HEK293 (cell line): ENCODE measurements around the gene IMP3.
A peak's percentile ranks its signal among the peaks of the same experiment; 100 is the strongest.

Experiments
- EGR2 ChIP-seq: fragments of 450-650 bp; formaldehyde crosslinking; IDR thresholded peaks from 2 replicates; pipeline ENCODE4 v1.5.1; 2016; ENCODE audit warnings: low read depth, missing biosample characterization, missing genetic modification characterization
- GLIS1 ChIP-seq: fragments of 450-650 bp; formaldehyde crosslinking; IDR thresholded peaks from 2 replicates; pipeline ENCODE4 v1.5.1; 2016; ENCODE audit warnings: missing biosample characterization, missing genetic modification characterization
- HOXA7 ChIP-seq: sonication (generic); formaldehyde crosslinking; IDR thresholded peaks from 2 replicates; pipeline ENCODE4 v1.8.1; 2022; ENCODE audit warnings: missing genetic modification reagents, borderline replicate concordance
- HOXC10 ChIP-seq: sonication (generic); formaldehyde crosslinking; IDR thresholded peaks from 2 replicates; pipeline ENCODE4 v1.8.1; 2023; ENCODE audit warnings: mild to moderate bottlenecking, missing genetic modification reagents
- KLF7 ChIP-seq: fragments of 450-650 bp; formaldehyde crosslinking; IDR thresholded peaks from 2 replicates; pipeline ENCODE4 v1.5.1; 2016; ENCODE audit warnings: missing biosample characterization, missing genetic modification characterization, borderline replicate concordance
- MYNN ChIP-seq: fragments of 450-650 bp; formaldehyde crosslinking; IDR thresholded peaks from 2 replicates; pipeline ENCODE4 v1.5.1; 2016; ENCODE audit warnings: missing biosample characterization, missing genetic modification characterization, borderline replicate concordance
- MZF1 ChIP-seq: fragments of 450-650 bp; formaldehyde crosslinking; IDR thresholded peaks from 2 replicates; pipeline ENCODE4 v1.5.1; 2017; ENCODE audit warnings: missing biosample characterization, missing genetic modification characterization, borderline replicate concordance
- ZBTB21 ChIP-seq: fragments of 450-650 bp; formaldehyde crosslinking; IDR thresholded peaks from 2 replicates; pipeline ENCODE4 v1.5.1; 2017; ENCODE audit warnings: missing biosample characterization, missing genetic modification characterization
- ZBTB48 ChIP-seq: fragments of 450-650 bp; formaldehyde crosslinking; IDR thresholded peaks from 2 replicates; pipeline ENCODE4 v1.5.1; 2016; ENCODE audit warnings: missing biosample characterization, missing genetic modification characterization
- ZFP41 ChIP-seq: fragments of 450-650 bp; formaldehyde crosslinking; IDR thresholded peaks from 2 replicates; pipeline ENCODE4 v1.5.1; 2016; ENCODE audit warnings: missing biosample characterization, missing genetic modification characterization, borderline replicate concordance
- ZNF121 ChIP-seq: fragments of 450-650 bp; formaldehyde crosslinking; IDR thresholded peaks from 2 replicates; pipeline ENCODE4 v1.5.1; 2016; ENCODE audit warnings: missing biosample characterization, missing genetic modification characterization
- ZNF132 ChIP-seq: fragments of 450-650 bp; formaldehyde crosslinking; IDR thresholded peaks from 2 replicates; pipeline ENCODE4 v1.5.1; 2017; ENCODE audit warnings: missing biosample characterization, missing genetic modification characterization, borderline replicate concordance
- ZNF138 ChIP-seq: fragments of 450-650 bp; formaldehyde crosslinking; IDR thresholded peaks from 2 replicates; pipeline ENCODE4 v1.5.1; 2016; ENCODE audit warnings: missing biosample characterization, missing genetic modification characterization, borderline replicate concordance
- ZNF140 ChIP-seq: fragments of 450-650 bp; formaldehyde crosslinking; IDR thresholded peaks from 2 replicates; pipeline ENCODE4 v1.5.1; 2016; ENCODE audit warnings: missing biosample characterization, missing genetic modification characterization
- ZNF174 ChIP-seq: fragments of 450-650 bp; formaldehyde crosslinking; IDR thresholded peaks from 2 replicates; pipeline ENCODE4 v1.5.0; 2017; ENCODE audit warnings: missing biosample characterization, mild to moderate bottlenecking, missing genetic modification characterization
- ZNF211 ChIP-seq: fragments of 450-650 bp; formaldehyde crosslinking; IDR thresholded peaks from 2 replicates; pipeline ENCODE4 v1.5.1; 2016; ENCODE audit warnings: low read depth, missing biosample characterization, missing genetic modification characterization
- ZNF239 ChIP-seq: fragments of 450-650 bp; formaldehyde crosslinking; IDR thresholded peaks from 2 replicates; pipeline ENCODE4 v1.5.1; 2016; ENCODE audit warnings: missing biosample characterization, missing genetic modification characterization
- ZNF292 ChIP-seq: fragments of 450-650 bp; formaldehyde crosslinking; IDR thresholded peaks from 2 replicates; pipeline ENCODE4 v1.5.1; 2016; ENCODE audit warnings: low read depth, missing biosample characterization, missing genetic modification characterization, borderline replicate concordance
- ZNF404 ChIP-seq: fragments of 450-650 bp; formaldehyde crosslinking; IDR thresholded peaks from 2 replicates; pipeline ENCODE4 v1.5.1; 2017; ENCODE audit warnings: missing biosample characterization, missing genetic modification characterization
- ZNF529 ChIP-seq: fragments of 450-650 bp; formaldehyde crosslinking; IDR thresholded peaks from 2 replicates; pipeline ENCODE4 v1.5.1; 2017; ENCODE audit warnings: missing genetic modification characterization, missing biosample characterization; ENCODE audit not compliant: insufficient replicate concordance
- ZNF548 ChIP-seq: fragments of 450-650 bp; formaldehyde crosslinking; IDR thresholded peaks from 2 replicates; pipeline ENCODE4 v1.5.1; 2016; ENCODE audit warnings: missing biosample characterization, missing genetic modification characterization
- ZNF600 ChIP-seq: fragments of 450-650 bp; formaldehyde crosslinking; IDR thresholded peaks from 2 replicates; pipeline ENCODE4 v1.5.1; 2016; ENCODE audit warnings: missing biosample characterization, missing genetic modification characterization
- ZNF624 ChIP-seq: fragments of 450-650 bp; formaldehyde crosslinking; IDR thresholded peaks from 2 replicates; pipeline ENCODE4 v1.5.1; 2017; ENCODE audit warnings: missing biosample characterization, missing genetic modification characterization
- ZNF660 ChIP-seq: fragments of 450-650 bp; IDR thresholded peaks from 2 replicates; pipeline ENCODE4 v1.5.1; 2018; ENCODE audit warnings: missing biosample characterization, mild to moderate bottlenecking, missing genetic modification characterization
- ZNF664 ChIP-seq: fragments of 450-650 bp; formaldehyde crosslinking; IDR thresholded peaks from 2 replicates; pipeline ENCODE4 v1.5.1; 2016; ENCODE audit warnings: missing biosample characterization, missing genetic modification characterization
- ZNF670 ChIP-seq: fragments of 450-650 bp; formaldehyde crosslinking; IDR thresholded peaks from 2 replicates; pipeline ENCODE4 v1.5.1; 2016; ENCODE audit warnings: missing biosample characterization, missing genetic modification characterization, low read depth
- ZNF707 ChIP-seq: fragments of 450-650 bp; formaldehyde crosslinking; IDR thresholded peaks from 2 replicates; pipeline ENCODE4 v1.5.1; 2016; ENCODE audit warnings: missing biosample characterization, missing genetic modification characterization
- ZNF76 ChIP-seq: fragments of 450-650 bp; formaldehyde crosslinking; IDR thresholded peaks from 2 replicates; pipeline ENCODE4; 2016; ENCODE audit warnings: low read depth, missing biosample characterization, missing genetic modification characterization, borderline replicate concordance
- ZSCAN30 ChIP-seq: fragments of 450-650 bp; IDR thresholded peaks from 2 replicates; pipeline ENCODE4 v1.5.1; 2018; ENCODE audit warnings: missing biosample characterization, mild to moderate bottlenecking, missing genetic modification characterization, moderate library complexity
- TF ChIP-seq, protein P1 (sequence below): fragments of 450-650 bp; formaldehyde crosslinking; IDR thresholded peaks from 2 replicates; pipeline ENCODE4 v1.5.1; 2016; ENCODE audit warnings: missing biosample characterization, missing genetic modification characterization
- TF ChIP-seq, protein P2 (sequence below): fragments of 450-650 bp; formaldehyde crosslinking; IDR thresholded peaks from 2 replicates; pipeline ENCODE4 v1.5.1; 2016; ENCODE audit warnings: missing biosample characterization, missing genetic modification characterization
- TF ChIP-seq, protein P3 (sequence below): fragments of 450-650 bp; formaldehyde crosslinking; IDR thresholded peaks from 2 replicates; pipeline ENCODE4; 2016; ENCODE audit warnings: missing biosample characterization, missing genetic modification characterization
- TF ChIP-seq, protein P4 (sequence below): fragments of 450-650 bp; formaldehyde crosslinking; IDR thresholded peaks from 2 replicates; pipeline ENCODE4 v1.5.1; 2017; ENCODE audit warnings: missing biosample characterization, missing genetic modification characterization
- TF ChIP-seq, protein P5 (sequence below): fragments of 450-650 bp; formaldehyde crosslinking; IDR thresholded peaks from 2 replicates; pipeline ENCODE4 v1.5.1; 2016; ENCODE audit warnings: missing biosample characterization, missing genetic modification characterization

IMP3 gene

DNA sequence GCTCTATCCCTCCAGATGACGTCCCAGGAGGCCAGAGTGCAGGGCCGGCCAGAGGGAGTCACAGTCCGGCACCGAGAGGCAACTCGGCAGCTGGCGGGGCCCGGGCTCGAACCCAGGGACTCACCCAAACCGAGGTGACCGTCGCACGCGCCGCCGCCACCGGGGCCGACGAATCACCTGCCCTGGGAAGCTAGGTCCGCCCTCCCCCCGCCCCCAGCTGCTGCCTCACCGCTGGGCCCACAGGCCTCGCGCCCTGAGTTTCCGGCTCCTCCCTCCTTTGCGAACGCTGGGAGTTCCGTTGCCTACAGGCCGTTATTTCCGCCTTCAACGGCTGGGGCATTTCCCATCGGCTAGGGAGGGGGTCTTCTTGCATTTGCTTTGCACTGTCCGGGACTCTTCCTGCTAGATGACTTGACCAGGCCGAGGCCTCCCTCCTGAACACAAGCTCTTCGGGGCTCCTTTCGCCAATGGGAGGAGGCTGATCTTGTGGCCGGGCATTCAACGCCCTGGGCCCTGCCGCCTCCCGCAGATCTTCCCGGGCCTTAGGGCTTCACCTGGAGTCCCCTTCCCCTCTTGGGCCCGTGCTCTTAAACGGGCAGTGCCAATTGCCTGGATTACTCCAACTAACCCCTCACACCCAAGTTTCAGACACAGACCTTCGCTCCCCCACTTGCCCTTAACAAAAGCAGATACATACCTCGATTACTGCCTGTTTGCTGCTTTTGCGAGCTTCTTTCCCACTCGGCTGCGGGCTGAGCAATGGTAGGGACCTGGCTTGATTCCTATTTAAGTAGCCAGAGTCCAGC, 14.3 kb downstream of the IMP3 start, which contains the start of gene SNUPN (continued):
- TF ChIP-seq MYNN (tag by site-specific recombination) = peak; percentile 57
- TF ChIP-seq, protein P1, sequence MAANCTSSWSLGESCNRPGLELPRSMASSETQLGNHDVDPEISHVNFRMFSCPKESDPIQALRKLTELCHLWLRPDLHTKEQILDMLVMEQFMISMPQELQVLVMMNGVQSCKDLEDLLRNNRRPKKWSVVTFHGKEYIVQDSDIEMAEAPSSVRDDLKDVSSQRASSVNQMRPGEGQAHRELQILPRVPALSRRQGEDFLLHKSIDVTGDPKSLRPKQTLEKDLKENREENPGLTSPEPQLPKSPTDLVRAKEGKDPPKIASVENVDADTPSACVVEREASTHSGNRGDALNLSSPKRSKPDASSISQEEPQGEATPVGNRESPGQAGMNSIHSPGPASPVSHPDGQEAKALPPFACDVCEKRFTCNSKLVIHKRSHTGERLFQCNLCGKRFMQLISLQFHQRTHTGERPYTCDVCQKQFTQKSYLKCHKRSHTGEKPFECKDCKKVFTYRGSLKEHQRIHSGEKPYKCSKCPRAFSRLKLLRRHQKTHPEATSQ = peak; percentile 87
- TF ChIP-seq, protein P2, sequence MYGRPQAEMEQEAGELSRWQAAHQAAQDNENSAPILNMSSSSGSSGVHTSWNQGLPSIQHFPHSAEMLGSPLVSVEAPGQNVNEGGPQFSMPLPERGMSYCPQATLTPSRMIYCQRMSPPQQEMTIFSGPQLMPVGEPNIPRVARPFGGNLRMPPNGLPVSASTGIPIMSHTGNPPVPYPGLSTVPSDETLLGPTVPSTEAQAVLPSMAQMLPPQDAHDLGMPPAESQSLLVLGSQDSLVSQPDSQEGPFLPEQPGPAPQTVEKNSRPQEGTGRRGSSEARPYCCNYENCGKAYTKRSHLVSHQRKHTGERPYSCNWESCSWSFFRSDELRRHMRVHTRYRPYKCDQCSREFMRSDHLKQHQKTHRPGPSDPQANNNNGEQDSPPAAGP (tag by site-specific recombination) = peak; percentile 92
- peak; percentile 34; the same call in 1 of the 2 replicates for TF ChIP-seq ZBTB21 (tag by site-specific recombination)
- TF ChIP-seq ZNF664 (tag by site-specific recombination) = no peak
- TF ChIP-seq ZNF670 (tag by site-specific recombination) = no peak
- TF ChIP-seq ZBTB48 (tag by site-specific recombination) = peak; percentile 93
- TF ChIP-seq EGR2 (tag by site-specific recombination) = peak; percentile 77
- TF ChIP-seq KLF7 (tag by site-specific recombination) = peak; percentile 60; the same call in 1 of the 2 replicates
- TF ChIP-seq ZNF138 (tag by site-specific recombination) = no peak
- peak; percentile 89; the same call in 1 of the 2 replicates for TF ChIP-seq MZF1 (tag by site-specific recombination)
- TF ChIP-seq, protein P3, sequence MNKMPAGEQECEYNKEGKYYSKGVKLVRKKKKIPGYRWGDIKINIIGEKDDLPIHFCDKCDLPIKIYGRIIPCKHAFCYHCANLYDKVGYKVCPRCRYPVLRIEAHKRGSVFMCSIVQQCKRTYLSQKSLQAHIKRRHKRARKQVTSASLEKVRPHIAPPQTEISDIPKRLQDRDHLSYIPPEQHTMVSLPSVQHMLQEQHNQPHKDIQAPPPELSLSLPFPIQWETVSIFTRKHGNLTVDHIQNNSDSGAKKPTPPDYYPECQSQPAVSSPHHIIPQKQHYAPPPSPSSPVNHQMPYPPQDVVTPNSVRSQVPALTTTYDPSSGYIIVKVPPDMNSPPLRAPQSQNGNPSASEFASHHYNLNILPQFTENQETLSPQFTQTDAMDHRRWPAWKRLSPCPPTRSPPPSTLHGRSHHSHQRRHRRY (tag by site-specific recombination) = no peak
- TF ChIP-seq HOXA7 = no peak
- no peak for TF ChIP-seq ZNF707 (tag by site-specific recombination)
- no peak for TF ChIP-seq ZNF548 (tag by site-specific recombination)
- 0 out of 2 replicates have a peak, but pooled peaks have one; percentile 42 for TF ChIP-seq ZNF239 (tag by site-specific recombination)
- TF ChIP-seq ZNF76 = peak; percentile 90
- TF ChIP-seq, protein P4, sequence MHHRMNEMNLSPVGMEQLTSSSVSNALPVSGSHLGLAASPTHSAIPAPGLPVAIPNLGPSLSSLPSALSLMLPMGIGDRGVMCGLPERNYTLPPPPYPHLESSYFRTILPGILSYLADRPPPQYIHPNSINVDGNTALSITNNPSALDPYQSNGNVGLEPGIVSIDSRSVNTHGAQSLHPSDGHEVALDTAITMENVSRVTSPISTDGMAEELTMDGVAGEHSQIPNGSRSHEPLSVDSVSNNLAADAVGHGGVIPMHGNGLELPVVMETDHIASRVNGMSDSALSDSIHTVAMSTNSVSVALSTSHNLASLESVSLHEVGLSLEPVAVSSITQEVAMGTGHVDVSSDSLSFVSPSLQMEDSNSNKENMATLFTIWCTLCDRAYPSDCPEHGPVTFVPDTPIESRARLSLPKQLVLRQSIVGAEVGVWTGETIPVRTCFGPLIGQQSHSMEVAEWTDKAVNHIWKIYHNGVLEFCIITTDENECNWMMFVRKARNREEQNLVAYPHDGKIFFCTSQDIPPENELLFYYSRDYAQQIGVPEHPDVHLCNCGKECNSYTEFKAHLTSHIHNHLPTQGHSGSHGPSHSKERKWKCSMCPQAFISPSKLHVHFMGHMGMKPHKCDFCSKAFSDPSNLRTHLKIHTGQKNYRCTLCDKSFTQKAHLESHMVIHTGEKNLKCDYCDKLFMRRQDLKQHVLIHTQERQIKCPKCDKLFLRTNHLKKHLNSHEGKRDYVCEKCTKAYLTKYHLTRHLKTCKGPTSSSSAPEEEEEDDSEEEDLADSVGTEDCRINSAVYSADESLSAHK = peak; percentile 25; the same call in 1 of the 2 replicates
- peak; percentile 71 for TF ChIP-seq ZSCAN30 (tag by site-specific recombination)
- TF ChIP-seq ZNF529 (tag by site-specific recombination) = no peak
- no peak for TF ChIP-seq ZNF404 (tag by site-specific recombination)
- TF ChIP-seq ZNF624 = no peak
- TF ChIP-seq GLIS1 (tag by site-specific recombination) = peak; percentile 81
- TF ChIP-seq ZNF174 (tag by site-specific recombination) = no peak
- peak; percentile 87 for TF ChIP-seq ZNF600
- TF ChIP-seq ZFP41 (tag by site-specific recombination) = no peak
- no peak for TF ChIP-seq ZNF292 (tag by site-specific recombination)
- TF ChIP-seq HOXC10 (CRISPR knock-in tag) = no peak
- peak; percentile 68 for TF ChIP-seq ZNF121 (tag by site-specific recombination)
- TF ChIP-seq ZNF132 = no peak
- no peak for TF ChIP-seq ZNF211 (tag by site-specific recombination)
- TF ChIP-seq, protein P5, sequence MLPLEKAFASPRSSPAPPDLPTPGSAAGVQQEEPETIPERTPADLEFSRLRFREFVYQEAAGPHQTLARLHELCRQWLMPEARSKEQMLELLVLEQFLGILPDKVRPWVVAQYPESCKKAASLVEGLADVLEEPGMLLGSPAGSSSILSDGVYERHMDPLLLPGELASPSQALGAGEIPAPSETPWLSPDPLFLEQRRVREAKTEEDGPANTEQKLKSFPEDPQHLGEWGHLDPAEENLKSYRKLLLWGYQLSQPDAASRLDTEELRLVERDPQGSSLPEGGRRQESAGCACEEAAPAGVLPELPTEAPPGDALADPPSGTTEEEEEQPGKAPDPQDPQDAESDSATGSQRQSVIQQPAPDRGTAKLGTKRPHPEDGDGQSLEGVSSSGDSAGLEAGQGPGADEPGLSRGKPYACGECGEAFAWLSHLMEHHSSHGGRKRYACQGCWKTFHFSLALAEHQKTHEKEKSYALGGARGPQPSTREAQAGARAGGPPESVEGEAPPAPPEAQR (tag by site-specific recombination) = peak; percentile 39; the same call in 1 of the 2 replicates
- peak; percentile 76; the same call in 1 of the 2 replicates for TF ChIP-seq ZNF660 (tag by site-specific recombination)
- no peak for TF ChIP-seq ZNF140 (tag by site-specific recombination)
